ENCODE results near the gene GALNT7.

Gene GALNT7

DNA sequence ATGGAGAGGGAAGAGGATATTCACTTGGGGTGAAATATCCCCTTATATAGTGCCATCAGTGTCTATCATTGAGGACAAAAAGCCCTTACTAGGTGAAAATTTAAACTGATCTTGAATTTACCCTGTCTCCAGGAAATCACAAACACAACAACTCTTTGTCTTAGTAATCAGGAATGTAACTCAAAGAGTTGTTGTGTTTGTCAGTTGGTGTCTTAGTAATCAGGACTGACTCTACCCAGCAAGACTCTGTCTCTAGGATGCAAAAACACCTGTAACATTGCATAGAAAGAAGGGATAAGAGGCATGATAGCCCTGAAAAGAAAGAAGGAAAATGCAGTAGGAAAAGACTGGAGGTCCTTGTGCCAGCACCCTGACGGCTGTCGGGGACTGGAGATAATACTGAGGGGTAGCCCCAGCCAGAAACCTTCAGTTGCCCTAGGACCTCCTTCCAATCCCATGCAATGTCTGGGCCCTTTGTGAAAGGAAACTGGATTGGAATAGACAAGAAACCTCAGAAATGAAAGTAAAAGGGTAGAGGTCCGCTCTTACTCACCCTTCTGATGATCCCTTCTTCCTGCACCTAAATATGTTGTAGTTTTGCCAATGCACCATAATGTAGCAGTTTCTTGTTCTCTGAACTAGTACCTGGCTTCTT lies 120.2 kb downstream of the GALNT7 start:
- Histone ChIP-seq H3K27ac (no peak overlapping the region), H3K36me3 (replicated peaks) (no peaks in the 10 kb centered on the region), H3K4me3 (ENCODE audit: low read depth, low read length) (no peak overlapping the region), H3K27me3 (replicated peaks) (no peaks in the 10 kb centered on the region)
- in situ Hi-C loops (cut with HindIII; ENCODE audit: low pct_ligation_motif_present, low sequenced_read_pairs): no loop called here
- DNase-seq: no peak
- TF ChIP-seq, protein P1, sequence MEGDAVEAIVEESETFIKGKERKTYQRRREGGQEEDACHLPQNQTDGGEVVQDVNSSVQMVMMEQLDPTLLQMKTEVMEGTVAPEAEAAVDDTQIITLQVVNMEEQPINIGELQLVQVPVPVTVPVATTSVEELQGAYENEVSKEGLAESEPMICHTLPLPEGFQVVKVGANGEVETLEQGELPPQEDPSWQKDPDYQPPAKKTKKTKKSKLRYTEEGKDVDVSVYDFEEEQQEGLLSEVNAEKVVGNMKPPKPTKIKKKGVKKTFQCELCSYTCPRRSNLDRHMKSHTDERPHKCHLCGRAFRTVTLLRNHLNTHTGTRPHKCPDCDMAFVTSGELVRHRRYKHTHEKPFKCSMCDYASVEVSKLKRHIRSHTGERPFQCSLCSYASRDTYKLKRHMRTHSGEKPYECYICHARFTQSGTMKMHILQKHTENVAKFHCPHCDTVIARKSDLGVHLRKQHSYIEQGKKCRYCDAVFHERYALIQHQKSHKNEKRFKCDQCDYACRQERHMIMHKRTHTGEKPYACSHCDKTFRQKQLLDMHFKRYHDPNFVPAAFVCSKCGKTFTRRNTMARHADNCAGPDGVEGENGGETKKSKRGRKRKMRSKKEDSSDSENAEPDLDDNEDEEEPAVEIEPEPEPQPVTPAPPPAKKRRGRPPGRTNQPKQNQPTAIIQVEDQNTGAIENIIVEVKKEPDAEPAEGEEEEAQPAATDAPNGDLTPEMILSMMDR (IDR thresholded peaks at IDR 0.05; ENCODE audit: low read depth, low read length, missing control alignments): no peak

DNA sequence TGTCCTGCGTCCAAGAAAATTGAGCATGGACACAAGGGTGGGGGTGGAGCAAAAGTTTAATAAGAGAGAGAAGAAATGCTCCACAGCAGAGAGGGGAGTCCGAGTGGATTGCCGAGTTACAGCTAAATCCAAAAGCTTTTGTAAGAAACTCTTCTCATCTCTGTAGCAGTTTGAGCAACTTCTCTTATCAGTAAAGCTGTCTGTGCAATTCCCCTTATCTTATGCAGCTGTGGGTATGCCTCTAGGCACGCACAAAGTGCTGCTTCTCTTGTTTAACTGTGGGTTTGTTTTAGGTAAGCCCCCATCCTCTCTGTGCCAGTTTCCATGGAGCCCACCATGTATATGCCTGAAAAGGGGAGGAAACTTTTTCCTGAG lies 120.7 kb downstream of the GALNT7 start:
- DNase-seq: peak; percentile 6
- H3K4me3 ChIP-seq (ENCODE audit: low read depth, low read length): no peak overlapping the region
- H3K27ac ChIP-seq: no peak overlapping the region
- no peaks in the 10 kb centered on the region for H3K36me3 ChIP-seq (replicated peaks)
- TF ChIP-seq, protein P1 (IDR thresholded peaks at IDR 0.05; ENCODE audit: low read depth, low read length, missing control alignments): no peak
- H3K27me3 ChIP-seq (replicated peaks): no peaks in the 10 kb centered on the region
- in situ Hi-C loops (cut with HindIII; ENCODE audit: low pct_ligation_motif_present, low sequenced_read_pairs): no loop called here

DNA sequence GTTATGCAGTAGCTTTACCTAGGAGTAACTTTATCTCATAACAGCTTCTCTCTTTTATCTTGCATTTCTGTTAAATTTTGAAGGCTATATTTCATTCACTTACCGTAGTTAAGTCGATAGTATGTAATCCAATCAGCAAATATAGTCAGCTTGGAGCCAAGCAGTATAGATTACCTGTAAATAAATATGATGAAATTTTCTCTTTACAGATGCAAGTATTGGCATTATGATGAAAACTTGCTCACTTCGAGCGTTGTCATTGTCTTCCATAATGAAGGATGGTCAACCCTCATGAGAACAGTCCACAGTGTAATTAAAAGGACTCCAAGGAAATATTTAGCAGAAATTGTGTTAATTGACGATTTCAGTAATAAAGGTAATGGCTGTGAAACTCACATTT lies 123.3 kb downstream of the GALNT7 start:
- Histone ChIP-seq H3K4me3 (ENCODE audit: low read depth, low read length) (no peak overlapping the region), H3K27ac (no peak overlapping the region), H3K36me3 (replicated peaks) (no peaks in the 10 kb centered on the region), H3K27me3 (replicated peaks) (no peaks in the 10 kb centered on the region)
- TF ChIP-seq, protein P1 (IDR thresholded peaks at IDR 0.05; ENCODE audit: low read depth, low read length, missing control alignments): no peak
- DNase-seq: no peak
- in situ Hi-C loops (cut with HindIII; ENCODE audit: low pct_ligation_motif_present, low sequenced_read_pairs): no loop called here

DNA sequence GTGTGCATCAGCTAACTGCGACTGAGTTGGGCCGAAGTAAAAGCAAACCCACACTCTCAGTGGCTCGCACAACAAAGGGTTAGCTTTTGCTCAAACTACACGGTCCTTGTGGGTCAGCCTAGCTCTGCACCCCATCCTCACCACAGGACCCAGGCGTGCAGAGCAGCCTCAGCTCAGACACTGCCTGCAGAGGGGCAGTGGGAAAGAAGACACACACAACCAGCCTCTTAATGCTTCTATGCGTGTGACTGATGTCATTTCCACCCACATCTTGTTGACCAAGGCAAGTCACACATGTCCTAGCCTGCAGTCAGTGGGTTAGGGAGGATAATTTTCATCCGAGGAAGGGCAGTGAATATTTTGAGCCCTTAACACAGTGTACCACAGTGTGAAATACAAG lies 125.1 kb downstream of the GALNT7 start:
- in situ Hi-C loops (cut with HindIII; ENCODE audit: low pct_ligation_motif_present, low sequenced_read_pairs): no loop called here
- Histone ChIP-seq H3K27ac (no peak overlapping the region), H3K27me3 (replicated peaks) (no peaks in the 10 kb centered on the region), H3K36me3 (replicated peaks) (no peaks in the 10 kb centered on the region), H3K4me3 (ENCODE audit: low read depth, low read length) (no peak overlapping the region)
- no peak for DNase-seq
- TF ChIP-seq, protein P1 (IDR thresholded peaks at IDR 0.05; ENCODE audit: low read depth, low read length, missing control alignments): no peak

DNA sequence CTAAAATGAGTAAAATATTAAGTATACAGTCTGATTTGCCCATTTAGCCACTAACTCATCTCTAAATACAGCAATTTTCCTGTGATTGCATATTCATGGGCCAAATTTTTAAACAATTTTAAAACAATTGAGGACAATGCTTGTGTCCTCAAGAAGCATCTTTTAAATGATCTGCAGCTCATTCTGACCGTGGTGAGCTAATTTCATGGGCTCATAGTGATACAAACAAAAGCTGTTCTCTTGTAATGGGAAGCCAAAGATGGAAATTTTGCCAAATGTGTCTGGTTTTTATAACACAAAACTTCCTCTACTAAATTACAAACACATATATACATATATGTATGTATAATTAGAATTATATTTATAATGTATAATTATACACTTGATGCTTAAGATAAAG lies 125.8 kb downstream of the GALNT7 start:
- Histone ChIP-seq H3K27ac (no peak overlapping the region), H3K36me3 (replicated peaks) (no peaks in the 10 kb centered on the region), H3K4me3 (ENCODE audit: low read depth, low read length) (no peak overlapping the region), H3K27me3 (replicated peaks) (no peaks in the 10 kb centered on the region)
- in situ Hi-C loops (cut with HindIII; ENCODE audit: low pct_ligation_motif_present, low sequenced_read_pairs): no loop called here
- DNase-seq: no peak
- TF ChIP-seq, protein P1 (IDR thresholded peaks at IDR 0.05; ENCODE audit: low read depth, low read length, missing control alignments): no peak

All from brain microvascular endothelial cell (primary cell).